ENCODE results near the gene SLC6A1. TPM values are rescaled to one million over a fixed set of nuclear protein-coding genes. Genes with fewer than 3 reads are reported as not detected.

The SLC6A1 gene
- total RNA-seq, 4 donors from 2014 or later = 0.34 to 0.78 (median 0.46) TPM

DNA sequence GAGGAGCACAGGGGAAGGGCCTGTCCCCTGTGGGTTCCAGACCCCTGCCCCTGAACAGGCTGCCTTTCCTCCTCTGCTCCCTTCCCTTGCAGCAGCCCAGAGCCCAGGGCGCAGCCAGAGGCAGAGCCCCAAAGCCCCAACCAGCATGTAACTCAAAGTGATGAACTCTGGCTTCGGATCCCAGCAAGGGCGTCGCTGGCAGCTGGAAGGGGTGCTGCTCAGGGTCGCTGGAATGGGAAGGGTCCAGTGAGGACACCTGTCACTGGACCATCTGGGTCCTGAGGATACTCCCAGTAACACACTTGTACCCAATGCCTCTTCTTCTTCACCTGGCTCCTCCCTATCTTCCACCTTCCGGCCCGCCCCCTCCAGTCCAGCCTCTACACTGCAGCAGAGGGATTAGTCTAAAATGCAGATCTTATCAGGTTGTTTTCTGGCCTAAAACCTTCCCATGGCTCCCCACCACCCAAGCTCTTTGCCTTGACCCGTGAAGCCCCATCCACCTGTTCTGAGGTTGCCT is 64.0 kb downstream of the SLC6A1 start:
- Histone ChIP-seq H3K36me3 (no peaks in the 10 kb centered on the region), H3K9me3 (no peaks in the 10 kb centered on the region), H3K27me3 (peaks cover 0 to 63% (median 0%) of the 10 kb centered on the region in 4 donors), H3K27ac (replicated peaks in 1 of 4) (no peak overlapping the region), H3K4me3 (no peak overlapping the region), H3K4me1 (peaks cover 3 to 25% (median 13%) of the 10 kb centered on the region in 4 donors)
- no peak for DNase-seq (ENCODE audit: extremely low spot score)
- no peak for TF ChIP-seq POLR2A (IDR thresholded peaks at IDR 0.05; ENCODE audit: low read depth)
- TF ChIP-seq POLR2AphosphoS5 (IDR thresholded peaks at IDR 0.05) = no peak
- no peak for TF ChIP-seq EP300 (IDR thresholded peaks at IDR 0.05)
- TF ChIP-seq, protein P1, sequence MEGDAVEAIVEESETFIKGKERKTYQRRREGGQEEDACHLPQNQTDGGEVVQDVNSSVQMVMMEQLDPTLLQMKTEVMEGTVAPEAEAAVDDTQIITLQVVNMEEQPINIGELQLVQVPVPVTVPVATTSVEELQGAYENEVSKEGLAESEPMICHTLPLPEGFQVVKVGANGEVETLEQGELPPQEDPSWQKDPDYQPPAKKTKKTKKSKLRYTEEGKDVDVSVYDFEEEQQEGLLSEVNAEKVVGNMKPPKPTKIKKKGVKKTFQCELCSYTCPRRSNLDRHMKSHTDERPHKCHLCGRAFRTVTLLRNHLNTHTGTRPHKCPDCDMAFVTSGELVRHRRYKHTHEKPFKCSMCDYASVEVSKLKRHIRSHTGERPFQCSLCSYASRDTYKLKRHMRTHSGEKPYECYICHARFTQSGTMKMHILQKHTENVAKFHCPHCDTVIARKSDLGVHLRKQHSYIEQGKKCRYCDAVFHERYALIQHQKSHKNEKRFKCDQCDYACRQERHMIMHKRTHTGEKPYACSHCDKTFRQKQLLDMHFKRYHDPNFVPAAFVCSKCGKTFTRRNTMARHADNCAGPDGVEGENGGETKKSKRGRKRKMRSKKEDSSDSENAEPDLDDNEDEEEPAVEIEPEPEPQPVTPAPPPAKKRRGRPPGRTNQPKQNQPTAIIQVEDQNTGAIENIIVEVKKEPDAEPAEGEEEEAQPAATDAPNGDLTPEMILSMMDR (IDR thresholded peaks at IDR 0.05) = no peak
- WGBS = 71% methylated on average over 8 of the region's 8 CpGs
- intact Hi-C loops (cut with DNase I) = loop anchor here (5.0 kb wide), 1 partner anchor 299 kb away; no protein-coding TSS in a partner anchor

DNA sequence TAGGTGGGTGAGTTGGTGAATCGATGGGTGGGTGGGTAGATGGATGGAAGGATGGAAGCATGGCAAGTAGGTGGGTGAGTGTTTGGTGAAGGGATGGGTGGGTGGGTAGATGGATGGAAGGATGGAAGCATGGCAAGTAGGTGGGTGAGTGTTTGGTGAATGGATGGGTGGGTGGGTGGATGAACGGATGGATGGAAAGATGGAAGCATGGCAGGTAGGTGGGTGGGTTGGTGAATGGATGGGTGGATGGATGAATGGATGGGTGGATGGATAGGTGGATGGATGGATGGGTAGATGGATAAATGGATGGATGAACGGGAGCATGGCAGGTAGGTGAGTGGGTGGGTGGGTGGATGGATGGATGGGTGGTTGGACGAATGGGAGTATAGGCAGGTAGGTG is 65.1 kb downstream of the SLC6A1 start:
- 83% methylated on average over 4 of the region's 4 CpGs for WGBS
- no peaks in the 10 kb centered on the region for H3K9me3 ChIP-seq
- intact Hi-C loops (cut with DNase I) = loop anchor here (2.0 to 5.0 kb wide), 2 partner anchors 113 to 300 kb away; no protein-coding TSS in a partner anchor
- TF ChIP-seq EP300 (IDR thresholded peaks at IDR 0.05) (no peak), POLR2A (IDR thresholded peaks at IDR 0.05; ENCODE audit: low read depth) (no peak), POLR2AphosphoS5 (IDR thresholded peaks at IDR 0.05) (no peak)
- TF ChIP-seq, protein P1 (IDR thresholded peaks at IDR 0.05) = no peak
- no peak for DNase-seq (ENCODE audit: extremely low spot score)
- H3K4me1 ChIP-seq = peaks cover 3 to 25% (median 13%) of the 10 kb centered on the region in 4 donors
- H3K36me3 ChIP-seq = no peaks in the 10 kb centered on the region
- no peak overlapping the region for H3K4me3 ChIP-seq
- H3K27me3 ChIP-seq = peaks cover 0 to 52% (median 0%) of the 10 kb centered on the region in 4 donors
- no peak overlapping the region for H3K27ac ChIP-seq (replicated peaks in 1 of 4)

DNA sequence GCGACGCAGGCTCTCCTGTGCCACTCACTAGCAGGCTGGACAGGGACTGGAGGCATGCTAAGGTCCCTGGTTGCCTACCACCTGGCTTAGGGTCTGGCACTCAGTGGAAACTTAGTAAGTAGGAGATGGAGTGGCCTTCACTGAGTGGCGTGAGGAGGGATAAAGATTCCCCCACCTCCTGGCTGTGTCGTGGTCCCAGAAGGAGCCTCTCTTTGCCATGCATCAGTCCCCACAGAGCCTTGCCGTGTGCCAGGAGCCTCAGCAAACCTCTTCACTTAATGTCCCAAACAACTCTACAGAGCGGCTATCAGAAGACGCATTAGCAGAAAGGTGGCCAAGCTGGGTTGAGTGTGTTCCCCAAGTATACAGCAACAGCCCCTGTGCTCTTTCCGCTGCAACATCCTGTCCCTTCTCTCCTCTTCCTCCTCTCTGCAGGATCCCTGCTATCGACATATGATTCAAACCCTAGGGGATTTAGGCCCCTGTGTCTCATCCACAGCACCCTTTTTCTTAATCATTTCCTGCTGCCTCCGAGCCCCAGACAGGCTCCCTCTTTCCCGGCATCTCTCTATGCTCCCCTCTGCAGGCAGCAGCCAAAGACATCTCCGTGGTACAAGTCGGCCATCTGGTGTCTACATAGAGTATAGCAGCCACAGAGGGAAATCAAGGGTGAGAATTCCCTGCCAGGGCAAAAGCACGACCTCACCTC is 66.7 kb downstream of the SLC6A1 start:
- Histone ChIP-seq H3K27ac (replicated peaks in 1 of 4) (no peak overlapping the region), H3K27me3 (peaks cover 0 to 47% (median 0%) of the 10 kb centered on the region in 4 donors), H3K4me1 (peaks cover 3 to 25% (median 13%) of the 10 kb centered on the region in 4 donors), H3K36me3 (no peaks in the 10 kb centered on the region), H3K4me3 (no peak overlapping the region), H3K9me3 (no peaks in the 10 kb centered on the region)
- WGBS = 29% methylated on average over 13 of the region's 14 CpGs
- no peak for DNase-seq (ENCODE audit: extremely low spot score)
- intact Hi-C loops (cut with DNase I) = loop anchor here (2.0 to 5.0 kb wide), 2 partner anchors 114 to 302 kb away; no protein-coding TSS in a partner anchor
- no peak for TF ChIP-seq POLR2AphosphoS5 (IDR thresholded peaks at IDR 0.05)
- TF ChIP-seq, protein P1 (IDR thresholded peaks at IDR 0.05) = peak; percentile 62 to 76 (median 65)

DNA sequence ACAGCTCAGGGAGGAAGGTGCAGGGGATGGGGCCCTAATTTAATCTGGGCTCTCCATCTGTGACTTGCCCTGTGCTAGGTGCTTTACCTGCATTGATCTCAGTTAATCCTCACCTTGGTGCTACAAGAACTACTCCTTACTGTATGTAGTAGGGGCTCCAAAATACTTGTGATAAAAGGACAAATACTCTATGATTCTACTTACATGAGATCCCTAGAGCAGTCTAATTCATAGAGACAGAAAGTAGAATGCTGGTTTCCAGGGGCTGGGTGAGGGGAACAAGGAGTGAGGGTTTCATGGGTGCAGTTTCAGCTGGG is 67.2 kb downstream of the SLC6A1 start:
- TF ChIP-seq POLR2AphosphoS5 (IDR thresholded peaks at IDR 0.05) (no peak), POLR2A (IDR thresholded peaks at IDR 0.05; ENCODE audit: low read depth) (no peak), EP300 (IDR thresholded peaks at IDR 0.05) (no peak)
- TF ChIP-seq, protein P1 (IDR thresholded peaks at IDR 0.05) = no peak
- intact Hi-C loops (cut with DNase I) = loop anchor here (2.0 to 5.0 kb wide), 5 partner anchors 38 to 302 kb away; no protein-coding TSS in a partner anchor
- H3K4me3 ChIP-seq = no peak overlapping the region
- DNase-seq (ENCODE audit: extremely low spot score) = no peak
- no peak overlapping the region for H3K27ac ChIP-seq (replicated peaks in 1 of 4)
- H3K27me3 ChIP-seq = peaks cover 0 to 42% (median 0%) of the 10 kb centered on the region in 4 donors
- no peaks in the 10 kb centered on the region for H3K9me3 ChIP-seq
- H3K4me1 ChIP-seq = peaks cover 3 to 25% (median 13%) of the 10 kb centered on the region in 4 donors
- H3K36me3 ChIP-seq = no peaks in the 10 kb centered on the region
